GM12878 (cell line): Measurements from ENCODE around the gene FGD5. TPM values are rescaled to one million over a fixed set of nuclear protein-coding genes. Genes with fewer than 3 reads are reported as not detected.

Experiments
- ATAC-seq: fragments of 200-7000 bp; cut with Tn5 transposase; 3 replicates; pipeline ENCODE4 v1.9.1; 2020; ENCODE audit warnings: mild to moderate bottlenecking, moderate library complexity
- BruUV-seq: library from RNA; stranded (reverse); fragments of 400-500 nt; replicated peaks from 2 replicates; lab custom pipeline; 2021; lab: Mats Ljungman, UMichigan
- CTCF ChIA-PET: fragments of 300-600 bp; sonication (Branson Sonifier 250); formaldehyde crosslinking; extraction: SDS; loops from one replicate; lab custom pipeline; 2021; ENCODE audit warnings: inconsistent platforms; lab: Yijun Ruan, JAX
- POLR2A ChIA-PET: fragments of 350-600 bp; formaldehyde crosslinking; extraction: SDS; loops from one replicate; lab custom pipeline; 2021; ENCODE audit warnings: inconsistent platforms; lab: Charles Lee
- RAD21 ChIA-PET: fragments of 300-600 bp; sonication (Branson Sonifier 250); formaldehyde crosslinking; loops from one replicate; lab custom pipeline; 2023; ENCODE audit warnings: antibody characterized with exemption; ENCODE audit not compliant: unreplicated experiment; lab: Charles Lee
- SMC1A ChIA-PET: fragments of 300-600 bp; sonication (Branson Sonifier 250); formaldehyde crosslinking; loops from one replicate; lab custom pipeline; 2023; ENCODE audit not compliant: unreplicated experiment, uncharacterized antibody; lab: Charles Lee
- DNase-seq: peaks from one replicate; pipeline ENCODE4 v3.0.0-alpha.2; 2011; ENCODE audit warnings: low read depth, low spot score
- FAIRE-seq: peaks from 3 replicates; lab custom pipeline; 2011; peaks lifted over from hg19 to GRCh38; lab: Jason Lieb, UNC
- H2AFZ ChIP-seq: 2 replicates; pipeline ENCODE4 v1.6.0; 2011; ENCODE audit warnings: low read depth, low read length, control low read depth; ENCODE audit not compliant: control insufficient read depth
- H3K27ac ChIP-seq: 2 replicates; pipeline ENCODE4 v1.5.1; 2011; ENCODE audit warnings: control low read depth; ENCODE audit not compliant: control insufficient read depth, insufficient read depth
- H3K27me3 ChIP-seq, 2 experiments: replicated peaks in 1 of 2; 2 replicates each; pipeline versions ENCODE4 v1.6.0 to v1.6.1; 2011; ENCODE audit warnings: low read length in 1 of 2; ENCODE audit not compliant: control insufficient read depth in 2 of 2, insufficient read depth in 2 of 2
- H3K36me3 ChIP-seq, 2 experiments: 2 replicates each; pipeline ENCODE4 v1.5.1; 2011; ENCODE audit warnings: low read length in 1 of 2; ENCODE audit not compliant: control insufficient read depth in 2 of 2, insufficient read depth in 2 of 2
- H3K4me1 ChIP-seq: 2 replicates; pipeline ENCODE4 v1.6.1; 2011; ENCODE audit warnings: mild to moderate bottlenecking, low read length, moderate library complexity, mixed read lengths; ENCODE audit not compliant: control insufficient read depth, insufficient read depth
- H3K4me2 ChIP-seq: 2 replicates; pipeline ENCODE4 v1.6.0; 2011; ENCODE audit warnings: control low read depth; ENCODE audit not compliant: control insufficient read depth, insufficient read depth
- H3K4me3 ChIP-seq: fragments of 200-600 bp; sonication (generic); 2 replicates; pipeline ENCODE4 v1.5.1; 2016
- H3K79me2 ChIP-seq: 2 replicates; pipeline ENCODE4 v1.6.0; 2011; ENCODE audit warnings: low read length; ENCODE audit not compliant: control insufficient read depth, insufficient read depth
- H3K9ac ChIP-seq: 2 replicates; pipeline ENCODE4 v1.8.0; 2011; ENCODE audit warnings: low read length, control low read depth, mixed read lengths; ENCODE audit not compliant: control insufficient read depth, insufficient read depth
- H3K9me3 ChIP-seq: replicated peaks from 3 replicates; pipeline ENCODE4 v1.5.1; 2011; ENCODE audit warnings: mild to moderate bottlenecking, low read length; ENCODE audit not compliant: control insufficient read depth, insufficient read depth
- H4K20me1 ChIP-seq: 2 replicates; pipeline ENCODE4 v1.6.0; 2011; ENCODE audit not compliant: control insufficient read depth, insufficient read depth
- HSF1 ChIP-seq: fragments of 150-350 bp; IDR thresholded peaks from 2 replicates; pipeline ENCODE4 v1.6.1; 2014; ENCODE audit warnings: mild to moderate bottlenecking, low read depth, low read length
- NR2C2 ChIP-seq: IDR thresholded peaks from 2 replicates; pipeline ENCODE4 v1.6.1; 2011; ENCODE audit warnings: borderline replicate concordance, low read depth; ENCODE audit not compliant: control insufficient read depth, insufficient read length
- POLR2AphosphoS5 ChIP-seq: IDR thresholded peaks from 2 replicates; pipeline ENCODE4 v1.6.1; 2011; ENCODE audit warnings: mild to moderate bottlenecking, low read length, inconsistent platforms
- PRDM15 ChIP-seq: fragments of 450-650 bp; formaldehyde crosslinking; IDR thresholded peaks from 2 replicates; pipeline ENCODE4 v1.4.0; 2020; ENCODE audit warnings: mild to moderate bottlenecking, moderate library complexity
- RELB ChIP-seq: fragments of 450-650 bp; IDR thresholded peaks from 2 replicates; pipeline ENCODE4 v1.6.1; 2017; ENCODE audit warnings: low read depth, mild to moderate bottlenecking, moderate library complexity
- SIX5 ChIP-seq: IDR thresholded peaks from 2 replicates; pipeline ENCODE4 v1.6.1; 2011; ENCODE audit warnings: mild to moderate bottlenecking, low read depth, low read length, moderate library complexity; ENCODE audit not compliant: severe bottlenecking
- SMARCA5 ChIP-seq: fragments of 450-650 bp; IDR thresholded peaks from 2 replicates; pipeline ENCODE4 v1.6.1; 2017; ENCODE audit warnings: mild to moderate bottlenecking
- ZBTB33 ChIP-seq: fragments of 450-650 bp; IDR thresholded peaks from 2 replicates; pipeline ENCODE4 v1.6.1; 2017; ENCODE audit warnings: mild to moderate bottlenecking
- ZBTB4 ChIP-seq: fragments of 450-650 bp; formaldehyde crosslinking; IDR thresholded peaks from 2 replicates; pipeline ENCODE4 v1.4.0; 2022; ENCODE audit warnings: mild to moderate bottlenecking, moderate library complexity
- ZNF622 ChIP-seq: fragments of 450-650 bp; IDR thresholded peaks from 2 replicates; pipeline ENCODE4 v1.6.1; 2017; ENCODE audit warnings: mild to moderate bottlenecking, inconsistent platforms
- WGBS: methylation state at CpG from one replicate; pipeline ENCODE4 v1.1.6; 2016; ENCODE audit warnings: low lambda C conversion rate; ENCODE audit not compliant: insufficient replicate concordance, insufficient coverage; ENCODE audit errors: missing lambda C conversion rate; 5-methylcytosine and 5-hydroxymethylcytosine counted together
- in situ Hi-C: fragments of 300-500 bp; cut with MboI; formaldehyde crosslinking; loops from 9 replicates; pipeline ENCODE4 v1.14.3; 2018; ENCODE audit warnings: mixed read lengths
- intact Hi-C: fragments of 100-400 bp; cut with micrococcal nuclease; formaldehyde crosslinking; loops from one replicate; pipeline ENCODE4 v1.14.2; 2022; ENCODE audit not compliant: unreplicated experiment
- polyA plus RNA-seq, 11 experiments: library from polyadenylated mRNA; depleted of rRNA in 4 of 11; unstranded in 6 of 11; stranded (reverse) in 5 of 11; fragments of >200 nt; fragmentation: Nextera tagmentation in 4 of 11; fragmentation: Illumina TruSeq in 1 of 11; extraction: Ambion mirVana in 4 of 11; extraction: Trizol in 1 of 11; gene quantifications; 1 replicate in 1 of 11; 2 replicates in 10 of 11; pipeline versions ENCODE4 v1.2.1 to v1.2.3, GENCODE V29; 2011 to 2016; ENCODE audit warnings: inconsistent platforms in 2 of 11, missing spikeins in 2 of 11, low read depth in 1 of 11
- total RNA-seq, 4 experiments: library from RNA; depleted of rRNA in 3 of 4; stranded (reverse); fragments of >200 nt in 3 of 4; fragmentation: Illumina TruSeq in 1 of 4; extraction: Trizol in 1 of 4; gene quantifications; 2 replicates each; pipeline versions ENCODE4 v1.2.1 to v1.2.3, GENCODE V29; 2013 to 2021

The FGD5 gene
- total and polyA plus RNA-seq, 10 of the 15 experiments (the other 5 are each of a cell fraction or from before 2014, with no cell fraction given), result 0.03 to 0.13 (median 0.11) TPM; not detected in 3

- Histone ChIP-seq H3K9me3 (no peaks in the 10 kb centered on the region; the same call in 2 of the 3 replicates), H3K9ac (no peak overlapping the region), H3K4me3 (no peak overlapping the region), H3K4me1 (no peaks in the 10 kb centered on the region), H4K20me1 (no peaks in the 10 kb centered on the region), H3K36me3 (no peaks in the 10 kb centered on the region), H3K27me3 (no peaks in the 10 kb centered on the region; a peak in 1 of 4 replicates), H3K4me2 (no peak overlapping the region), H3K79me2 (no peaks in the 10 kb centered on the region), H3K27ac (no peak overlapping the region), H2AFZ (no peak overlapping the region)
- RAD21 ChIA-PET, result interaction anchor here (1.0 kb wide), 2 partner anchors 110 to 274 kb away, joined by 3 to 4 read pairs; no protein-coding TSS in a partner anchor
- in situ Hi-C loops (loop anchor here (5.0 kb wide), 1 partner anchor 111 kb away; no protein-coding TSS in a partner anchor), intact Hi-C loops (no loop called here)
- 42% methylated on average over 2 of the region's 2 CpGs for WGBS
- FAIRE-seq (no peak), ATAC-seq (no peak), DNase-seq (no peak)
- SMC1A ChIA-PET, result interaction anchor here (1.1 to 9.7 kb wide), 6 partner anchors 31 to 240 kb away, joined by 3 to 274 read pairs (median 14); partner anchors contain the start of gene C3orf20
- CTCF ChIA-PET, result interaction anchor here (0.6 to 7.4 kb wide), 7 partner anchors 10 to 150 kb away, joined by 3 to 321 read pairs (median 4); partner anchors contain the start of gene C3orf20
- POLR2A ChIA-PET, result no interaction called here
- no TSS peak for BruUV-seq
- no peak for TF ChIP-seq HSF1
- no peak for TF ChIP-seq ZBTB4 (CRISPR knock-in tag)
- TF ChIP-seq ZBTB33, result no peak
- no peak for TF ChIP-seq SIX5
- TF ChIP-seq ZNF622, result no peak
- TF ChIP-seq SMARCA5, result no peak
- TF ChIP-seq POLR2AphosphoS5, result no peak
- TF ChIP-seq NR2C2, result no peak
- no peak for TF ChIP-seq RELB
- TF ChIP-seq PRDM15 (CRISPR knock-in tag), result no peak
These were observed 35.2 kb upstream of the FGD5 start for GRCh38 chr3:14783480-14784086.
